ENCODE results near the gene ABHD4. TPM values are rescaled to one million over a fixed set of nuclear protein-coding genes. Genes with fewer than 3 reads are reported as not detected.
"Not testable (repeated sequence)": the region's sequence is repeated elsewhere in the genome, so short reads cannot be mapped to it uniquely, and the experiment has no call there.

Gene ABHD4
- total RNA-seq, 1 donor from 2014 or later = 5.4 TPM

DNA sequence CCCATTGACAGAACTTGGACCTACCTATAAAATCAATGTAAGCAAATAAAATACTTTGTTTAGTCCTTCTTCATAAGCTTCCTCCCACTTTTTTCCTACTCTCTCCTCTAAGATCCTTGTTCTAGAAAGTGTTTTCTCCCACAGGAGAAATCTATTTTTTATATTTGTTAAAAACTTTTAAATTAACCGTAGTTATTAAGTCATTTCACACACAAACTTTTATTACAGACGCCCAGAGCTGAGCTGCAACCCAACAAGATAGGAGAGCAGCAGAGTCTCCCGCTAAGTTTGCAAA, 36.8 kb upstream of the ABHD4 start:
- DNase-seq (ENCODE audit: low read depth in 2 of 2) = no peak

GRCh38 chr14:22561661-22562579, 36.2 kb upstream of the ABHD4 start:
- DNase-seq (ENCODE audit: low read depth in 2 of 2) = peak; percentile 59 to 77

GRCh38 chr14:22563987-22564386, 34.1 kb upstream of the ABHD4 start:
- no peak for DNase-seq (ENCODE audit: low read depth in 2 of 2)

DNA sequence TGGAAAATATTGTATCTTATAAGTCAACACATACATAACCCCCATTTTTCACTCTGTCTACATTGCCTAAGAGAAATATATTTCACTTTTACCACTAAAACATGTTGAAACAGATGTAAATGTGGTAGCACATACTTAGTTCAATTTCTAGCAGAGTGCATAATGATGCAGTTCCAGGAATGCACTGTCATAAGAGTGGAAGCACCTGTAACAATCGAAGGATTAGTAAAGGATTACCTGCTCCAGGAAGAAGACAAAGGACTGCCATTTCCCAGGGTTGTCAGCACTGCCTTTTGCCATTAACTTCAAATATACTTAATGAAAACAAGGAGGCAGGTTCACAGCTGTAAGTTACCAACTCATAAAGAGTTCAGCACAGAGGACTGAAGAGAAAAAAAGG, 33.6 kb upstream of the ABHD4 start:
- DNase-seq (ENCODE audit: low read depth in 2 of 2) = no peak

- no peak for DNase-seq (ENCODE audit: low read depth in 2 of 2)
These were observed 32.6 kb upstream of the ABHD4 start for GRCh38 chr14:22565391-22565945.

DNA sequence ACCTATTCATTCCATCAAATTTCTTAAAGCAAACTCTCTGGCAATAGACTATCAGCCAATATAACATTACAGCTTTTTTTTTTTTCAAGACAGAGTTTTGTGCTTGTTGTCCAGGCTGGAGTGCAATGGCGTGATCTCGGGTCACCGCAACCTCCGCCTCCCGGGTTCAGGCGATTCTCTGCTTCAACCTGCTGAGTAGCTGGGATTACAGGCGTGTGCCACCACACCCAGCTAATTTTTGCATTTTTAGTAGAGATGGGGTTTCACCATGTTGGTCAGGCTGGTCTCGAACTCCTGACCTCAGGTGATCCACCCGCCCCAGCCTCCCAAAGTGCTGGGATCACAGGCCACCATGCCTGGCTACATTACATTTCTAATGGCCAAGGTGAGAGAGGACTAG, 31.8 kb upstream of the ABHD4 start:
- DNase-seq (ENCODE audit: low read depth in 2 of 2) = not testable (repeated sequence)

DNA sequence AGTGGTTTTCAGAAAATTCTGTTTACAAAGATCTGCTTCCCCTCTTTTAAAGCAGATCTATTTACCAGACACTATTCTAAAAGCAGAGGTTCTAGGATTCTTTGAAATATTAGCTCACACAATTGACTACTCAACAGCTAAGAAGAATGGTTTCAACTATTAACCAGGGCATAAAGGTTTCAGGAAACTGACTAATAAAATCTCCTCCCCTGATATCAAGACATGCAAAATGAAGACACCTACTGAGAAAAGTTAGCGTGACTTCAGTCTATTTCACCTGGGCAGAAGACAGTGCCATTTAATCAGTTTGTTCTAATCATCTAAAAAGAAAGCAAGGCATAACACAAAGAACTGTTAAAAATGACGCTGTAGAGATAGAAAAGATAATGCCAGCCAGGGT, 31.3 kb upstream of the ABHD4 start:
- peak in 1 of 2 donors; percentile 41 for DNase-seq (ENCODE audit: low read depth in 2 of 2)

DNA sequence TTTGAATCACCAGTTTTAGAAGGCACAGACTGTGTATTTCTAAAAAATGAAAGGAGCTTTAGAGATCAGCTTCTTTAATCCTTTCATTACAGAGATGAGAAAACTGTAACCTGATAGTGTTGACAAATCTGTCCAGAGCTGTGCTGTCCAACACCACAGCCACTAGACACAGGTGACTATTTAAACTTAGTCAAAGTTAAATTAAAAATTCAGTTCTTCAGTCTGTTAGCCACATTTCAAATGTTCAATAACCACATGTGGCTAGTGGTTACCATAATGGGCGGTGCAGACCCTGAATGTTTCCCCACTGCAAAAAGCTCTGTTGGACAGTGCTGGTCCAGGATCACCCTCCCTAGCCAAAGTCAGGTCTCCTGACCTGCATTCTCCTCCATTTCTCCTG, 30.7 kb upstream of the ABHD4 start:
- DNase-seq (ENCODE audit: low read depth in 2 of 2) = no peak

GRCh38 chr14:22569106-22569736, 28.9 kb upstream of the ABHD4 start:
- no peak for DNase-seq (ENCODE audit: low read depth in 2 of 2)

DNA sequence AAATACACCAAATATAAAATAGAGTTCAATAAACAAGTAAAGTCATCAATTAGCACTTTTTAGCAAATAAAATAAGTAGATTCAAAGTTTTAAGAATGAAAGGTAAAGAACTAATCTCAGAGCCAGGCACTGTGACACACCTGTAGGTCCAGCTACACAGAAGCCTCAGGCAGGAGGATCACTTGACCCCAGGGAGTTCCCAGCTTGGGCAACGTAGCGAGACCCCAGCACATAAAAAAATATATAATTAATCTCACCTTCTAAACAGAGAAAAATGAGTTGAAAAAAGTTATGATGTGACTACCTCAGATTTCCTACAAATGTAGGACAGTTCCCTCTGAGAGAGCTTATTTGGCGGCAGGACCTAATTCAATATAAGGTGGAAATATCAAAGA, 28.4 kb upstream of the ABHD4 start:
- no peak for DNase-seq (ENCODE audit: low read depth in 2 of 2)

- peak; percentile 86 to 89 for DNase-seq (ENCODE audit: low read depth in 2 of 2)
These were observed 27.8 kb upstream of the ABHD4 start for GRCh38 chr14:22570132-22570949.

DNA sequence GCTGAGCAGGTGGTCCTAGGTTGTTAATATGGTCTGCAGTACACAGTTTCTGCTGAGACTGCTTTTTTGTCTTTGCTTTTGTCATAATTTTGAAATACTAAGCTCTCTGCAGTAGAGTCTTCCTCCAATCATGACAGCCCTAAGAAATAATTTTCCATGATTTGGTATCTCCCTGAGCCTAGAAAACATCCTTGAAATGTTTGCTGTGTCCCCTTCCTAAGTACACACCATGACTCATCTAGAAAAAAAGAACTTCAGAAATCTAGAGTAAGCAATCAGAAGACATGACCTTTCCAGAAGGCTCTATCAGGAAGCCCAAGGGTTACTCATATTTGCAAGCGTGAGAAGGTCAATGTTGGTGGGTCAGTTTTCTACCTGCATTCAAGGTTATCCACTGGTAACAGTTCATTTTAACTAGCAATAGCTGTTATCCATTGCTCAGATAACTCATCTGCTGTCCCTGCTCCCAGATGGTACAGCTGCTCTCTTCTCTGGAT, 25.5 kb upstream of the ABHD4 start:
- peak in 1 of 2 donors; percentile 58 for DNase-seq (ENCODE audit: low read depth in 2 of 2)

GRCh38 chr14:22573804-22574203, 24.3 kb upstream of the ABHD4 start:
- DNase-seq (ENCODE audit: low read depth in 2 of 2) = no peak

GRCh38 chr14:22577334-22577908, 20.7 kb upstream of the ABHD4 start:
- no peak for DNase-seq (ENCODE audit: low read depth in 2 of 2)

- no peak for DNase-seq (ENCODE audit: low read depth in 2 of 2)
These were observed 18.9 kb upstream of the ABHD4 start for GRCh38 chr14:22579236-22579635.

DNA sequence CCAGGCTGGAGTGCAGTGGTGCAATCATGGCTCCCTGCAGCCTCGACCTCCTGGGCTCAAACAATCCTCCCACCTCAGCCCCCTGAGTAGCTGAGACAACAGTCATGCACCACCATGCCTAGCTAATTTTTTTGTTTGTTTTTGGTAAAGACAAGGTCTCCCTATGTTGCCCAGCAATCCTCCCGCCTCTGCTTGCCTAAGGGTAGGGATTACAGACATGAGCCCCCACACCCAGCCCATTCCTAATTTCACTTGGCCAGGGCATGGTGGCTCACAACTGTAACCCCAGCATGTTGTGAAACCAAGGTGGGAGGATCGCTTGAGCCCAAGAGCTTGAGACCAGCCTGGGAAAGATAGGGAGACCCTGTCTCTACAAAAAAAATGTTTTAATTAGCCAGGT, 18.2 kb upstream of the ABHD4 start:
- DNase-seq (ENCODE audit: low read depth in 2 of 2) = no peak

- no peak for DNase-seq (ENCODE audit: low read depth in 2 of 2)
These were observed 17.5 kb upstream of the ABHD4 start for GRCh38 chr14:22580625-22581024.

- DNase-seq (ENCODE audit: low read depth in 2 of 2) = no peak
These were observed 14.1 kb upstream of the ABHD4 start for GRCh38 chr14:22583994-22584393.

GRCh38 chr14:22587247-22587646, 10.9 kb upstream of the ABHD4 start:
- no peak for DNase-seq (ENCODE audit: low read depth in 2 of 2)

DNA sequence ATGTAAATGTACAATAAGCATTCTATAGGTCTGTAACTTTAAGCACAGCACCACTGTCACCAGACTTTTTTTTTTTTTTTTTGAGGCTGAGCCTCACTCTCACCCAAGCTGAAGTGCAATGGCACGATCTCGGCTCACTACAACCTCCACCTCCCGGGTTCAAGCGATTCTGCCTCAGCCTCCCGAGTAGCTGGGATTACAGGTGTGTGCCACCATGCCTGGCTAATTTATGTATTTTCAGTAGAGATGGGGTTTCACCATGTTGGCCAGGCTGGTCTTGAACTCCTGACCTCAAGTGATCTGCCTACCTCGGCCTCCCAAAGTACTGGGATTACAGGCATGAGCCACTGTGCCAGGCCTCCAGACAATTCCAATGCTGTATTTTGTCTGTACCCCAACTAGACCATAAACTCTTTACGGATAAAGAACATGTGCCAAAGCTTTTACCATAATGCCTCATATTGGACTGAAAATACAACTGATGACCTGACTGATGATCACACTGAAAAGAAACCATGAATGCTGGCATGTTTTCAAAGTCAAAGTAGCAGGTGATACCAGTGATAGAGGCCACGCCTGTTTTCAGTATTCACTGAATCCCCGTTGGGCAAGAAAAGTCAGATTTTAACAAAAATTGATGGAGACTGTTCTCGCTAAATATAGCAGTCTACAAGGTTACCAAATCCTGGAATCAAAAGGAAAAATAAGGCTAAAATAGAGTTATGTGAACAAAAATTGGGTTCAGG, 10.2 kb upstream of the ABHD4 start:
- DNase-seq (ENCODE audit: low read depth in 2 of 2) = peak; percentile 22 to 39
